GM19463 (cell line): Measurements from ENCODE around the gene UBASH3B.
A peak's percentile ranks its signal among the peaks of the same experiment; 100 is the strongest.

Experiments
- ATAC-seq: cut with Tn5 transposase; IDR thresholded peaks from one replicate; pipeline ENCODE4 v1.9.1; 2021; ENCODE audit warnings: mild to moderate bottlenecking, moderate library complexity; ENCODE audit not compliant: unreplicated experiment

Gene UBASH3B

GRCh38 chr11:122705396-122705795 lies 49.9 kb downstream of the UBASH3B start:
- ATAC-seq, result no peak

GRCh38 chr11:122706291-122707088 lies 51.0 kb downstream of the UBASH3B start:
- ATAC-seq, result no peak

- ATAC-seq, result no peak
These were observed 51.6 kb downstream of the UBASH3B start for GRCh38 chr11:122707111-122707510.

- no peak for ATAC-seq
These were observed 52.4 kb downstream of the UBASH3B start for GRCh38 chr11:122707901-122708300.

- no peak for ATAC-seq
These were observed 53.7 kb downstream of the UBASH3B start for GRCh38 chr11:122709039-122709760.

- ATAC-seq, result no peak
These were observed 55.8 kb downstream of the UBASH3B start for GRCh38 chr11:122711362-122711761.

- ATAC-seq, result no peak
These were observed 56.4 kb downstream of the UBASH3B start for GRCh38 chr11:122711831-122712381.

- ATAC-seq, result peak; percentile 35
These were observed 58.5 kb downstream of the UBASH3B start for GRCh38 chr11:122714004-122714403.

- ATAC-seq, result no peak
These were observed 59.0 kb downstream of the UBASH3B start for GRCh38 chr11:122714484-122714883.

GRCh38 chr11:122715548-122716440 lies 60.3 kb downstream of the UBASH3B start:
- no peak for ATAC-seq

GRCh38 chr11:122717264-122717867 lies 61.8 kb downstream of the UBASH3B start:
- ATAC-seq, result peak; percentile 81

- no peak for ATAC-seq
These were observed 64.8 kb downstream of the UBASH3B start for GRCh38 chr11:122720107-122720881.

GRCh38 chr11:122721201-122721963 lies 65.9 kb downstream of the UBASH3B start:
- no peak for ATAC-seq

- ATAC-seq, result no peak
These were observed 66.4 kb downstream of the UBASH3B start for GRCh38 chr11:122721964-122722266.

- no peak for ATAC-seq
These were observed 67.6 kb downstream of the UBASH3B start for GRCh38 chr11:122723106-122723505.

- no peak for ATAC-seq
These were observed 68.1 kb downstream of the UBASH3B start for GRCh38 chr11:122723576-122723975.

- no peak for ATAC-seq
These were observed 69.0 kb downstream of the UBASH3B start for GRCh38 chr11:122724520-122724919.

GRCh38 chr11:122726028-122726427 lies 70.5 kb downstream of the UBASH3B start:
- ATAC-seq, result no peak
